Type B pancreatic cell (in vitro differentiated cells): ENCODE measurements around the gene DDX23. TPM values are rescaled to one million over a fixed set of nuclear protein-coding genes. Genes with fewer than 3 reads are reported as not detected.

ENCODE experiments used
- DNase-seq: peaks from one replicate; pipeline ENCODE4 v3.0.0; 2021; ENCODE audit warnings: mixed read lengths; ENCODE audit not compliant: unreplicated experiment; ENCODE audit errors: extremely low spot score
- H3K27ac Mint-ChIP-seq: 2 replicates; pipeline ENCODE4 v1.8.0; 2021; ENCODE audit warnings: mild to moderate bottlenecking, mixed read lengths
- H3K27me3 Mint-ChIP-seq: 2 replicates; pipeline ENCODE4 v1.8.0; 2021; ENCODE audit warnings: mixed read lengths
- H3K36me3 Mint-ChIP-seq: 2 replicates; pipeline ENCODE4 v1.8.0; 2021; ENCODE audit warnings: mixed read lengths
- H3K4me1 Mint-ChIP-seq: one replicate; pipeline ENCODE4 v1.8.0; 2021; ENCODE audit warnings: mixed read lengths; ENCODE audit not compliant: unreplicated experiment
- H3K4me3 Mint-ChIP-seq: 2 replicates; pipeline ENCODE4 v1.8.0; 2021; ENCODE audit warnings: mild to moderate bottlenecking, mixed read lengths
- H3K9me3 Mint-ChIP-seq: 2 replicates; pipeline ENCODE4 v1.8.0; 2021; ENCODE audit warnings: mixed read lengths
- total RNA-seq: library from RNA; stranded (reverse); gene quantifications from 2 replicates; pipeline ENCODE4 v1.2.1, GENCODE V29; 2021; ENCODE audit warnings: low replicate concordance
- TF ChIP-seq, protein P1 (sequence below): fragments of 200-600 bp; sonication (generic); conservative IDR thresholded peaks from 2 replicates; pipeline ENCODE4 v1.5.0; 2021; ENCODE audit warnings: antibody characterized with exemption, mild to moderate bottlenecking

The DDX23 gene
- total RNA-seq, 1 donor from 2014 or later = 104 TPM

DNA sequence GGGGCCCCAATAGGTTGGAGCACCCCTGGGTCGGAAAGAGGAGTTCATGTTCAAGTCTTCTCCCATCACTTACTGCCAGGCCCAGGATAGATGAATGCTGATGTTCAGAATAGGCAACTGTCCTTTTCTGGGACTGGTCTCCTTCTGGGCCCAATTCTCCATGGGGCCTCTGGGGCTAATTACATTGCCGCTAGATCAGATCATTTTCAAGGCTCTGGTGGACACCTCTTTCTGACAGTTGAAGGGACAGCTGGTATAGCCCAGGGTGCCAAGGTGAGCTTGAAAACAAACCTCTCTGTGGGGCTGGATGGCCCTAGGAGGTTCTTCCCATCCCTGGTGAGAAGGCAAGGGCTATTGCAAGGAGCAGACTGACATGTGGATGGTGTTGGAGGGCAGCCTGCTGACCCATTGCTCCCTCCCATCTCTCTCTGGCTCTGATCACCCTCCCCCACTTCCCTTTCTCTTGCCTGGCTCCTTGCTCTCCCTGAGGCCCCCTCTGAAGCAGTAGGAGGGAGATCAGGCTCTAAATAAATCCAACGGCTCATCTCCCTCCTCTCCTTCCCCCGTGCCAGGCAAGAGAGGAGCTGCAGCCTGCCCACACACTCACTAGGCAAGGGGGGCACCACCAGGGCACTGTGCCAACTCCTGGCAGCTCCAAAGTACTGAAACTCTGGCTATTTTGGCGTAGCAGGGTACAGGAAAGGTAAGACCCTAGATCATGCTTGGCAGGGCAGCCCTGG is 31.8 kb downstream of the DDX23 start:
- no peak for DNase-seq
- Mint-ChIP-seq H3K4me1 (peaks cover 25% of the 10 kb centered on the region), H3K27me3 (no peaks in the 10 kb centered on the region), H3K36me3 (peaks cover 4% of the 10 kb centered on the region), H3K9me3 (no peaks in the 10 kb centered on the region), H3K27ac (peak overlapping the region; percentile 31), H3K4me3 (peak overlapping the region; percentile 87)
- TF ChIP-seq, protein P1, sequence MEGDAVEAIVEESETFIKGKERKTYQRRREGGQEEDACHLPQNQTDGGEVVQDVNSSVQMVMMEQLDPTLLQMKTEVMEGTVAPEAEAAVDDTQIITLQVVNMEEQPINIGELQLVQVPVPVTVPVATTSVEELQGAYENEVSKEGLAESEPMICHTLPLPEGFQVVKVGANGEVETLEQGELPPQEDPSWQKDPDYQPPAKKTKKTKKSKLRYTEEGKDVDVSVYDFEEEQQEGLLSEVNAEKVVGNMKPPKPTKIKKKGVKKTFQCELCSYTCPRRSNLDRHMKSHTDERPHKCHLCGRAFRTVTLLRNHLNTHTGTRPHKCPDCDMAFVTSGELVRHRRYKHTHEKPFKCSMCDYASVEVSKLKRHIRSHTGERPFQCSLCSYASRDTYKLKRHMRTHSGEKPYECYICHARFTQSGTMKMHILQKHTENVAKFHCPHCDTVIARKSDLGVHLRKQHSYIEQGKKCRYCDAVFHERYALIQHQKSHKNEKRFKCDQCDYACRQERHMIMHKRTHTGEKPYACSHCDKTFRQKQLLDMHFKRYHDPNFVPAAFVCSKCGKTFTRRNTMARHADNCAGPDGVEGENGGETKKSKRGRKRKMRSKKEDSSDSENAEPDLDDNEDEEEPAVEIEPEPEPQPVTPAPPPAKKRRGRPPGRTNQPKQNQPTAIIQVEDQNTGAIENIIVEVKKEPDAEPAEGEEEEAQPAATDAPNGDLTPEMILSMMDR = no peak

DNA sequence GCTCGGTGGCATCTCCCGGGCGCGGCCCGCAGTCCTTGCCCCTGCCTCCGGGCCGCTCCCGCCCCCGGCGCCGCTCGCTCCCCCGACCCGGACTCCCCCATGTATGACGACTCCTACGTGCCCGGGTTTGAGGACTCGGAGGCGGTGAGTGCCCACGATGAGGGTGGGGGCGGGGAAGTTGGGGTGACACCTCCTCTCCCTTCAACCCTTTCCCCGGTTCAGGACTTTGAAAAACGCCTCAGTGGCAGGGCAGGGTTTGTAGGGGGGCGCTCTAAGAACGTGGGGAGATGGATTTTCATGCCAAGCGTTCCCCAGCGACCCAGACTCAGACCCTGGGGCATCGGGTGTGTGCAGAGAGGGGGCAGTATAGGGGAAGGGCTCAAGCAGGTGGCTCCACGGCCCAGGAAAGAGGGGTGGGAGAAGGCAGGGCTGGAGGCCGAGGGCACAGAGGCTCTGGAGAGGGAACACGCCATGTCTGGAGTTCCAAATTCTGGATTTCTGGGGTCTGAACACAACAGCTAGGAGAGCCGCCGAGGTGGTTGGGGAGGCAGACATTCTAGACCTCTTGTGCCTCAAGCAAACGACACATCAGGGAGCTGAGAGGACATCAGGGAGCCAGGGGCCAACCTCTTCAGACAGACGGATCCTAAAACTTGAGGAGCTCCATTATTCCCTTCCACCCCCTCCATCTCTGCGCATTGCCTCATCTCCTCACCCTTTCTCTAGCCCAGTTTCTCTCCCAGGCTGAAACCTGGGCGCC is 33.0 kb downstream of the DDX23 start:
- Mint-ChIP-seq H3K4me3 (peak overlapping the region; percentile 87), H3K27me3 (no peaks in the 10 kb centered on the region), H3K36me3 (no peaks in the 10 kb centered on the region), H3K27ac (peak overlapping the region; percentile 53), H3K9me3 (no peaks in the 10 kb centered on the region), H3K4me1 (peaks cover 25% of the 10 kb centered on the region)
- TF ChIP-seq, protein P1 = peak; percentile 35
- DNase-seq = no peak

DNA sequence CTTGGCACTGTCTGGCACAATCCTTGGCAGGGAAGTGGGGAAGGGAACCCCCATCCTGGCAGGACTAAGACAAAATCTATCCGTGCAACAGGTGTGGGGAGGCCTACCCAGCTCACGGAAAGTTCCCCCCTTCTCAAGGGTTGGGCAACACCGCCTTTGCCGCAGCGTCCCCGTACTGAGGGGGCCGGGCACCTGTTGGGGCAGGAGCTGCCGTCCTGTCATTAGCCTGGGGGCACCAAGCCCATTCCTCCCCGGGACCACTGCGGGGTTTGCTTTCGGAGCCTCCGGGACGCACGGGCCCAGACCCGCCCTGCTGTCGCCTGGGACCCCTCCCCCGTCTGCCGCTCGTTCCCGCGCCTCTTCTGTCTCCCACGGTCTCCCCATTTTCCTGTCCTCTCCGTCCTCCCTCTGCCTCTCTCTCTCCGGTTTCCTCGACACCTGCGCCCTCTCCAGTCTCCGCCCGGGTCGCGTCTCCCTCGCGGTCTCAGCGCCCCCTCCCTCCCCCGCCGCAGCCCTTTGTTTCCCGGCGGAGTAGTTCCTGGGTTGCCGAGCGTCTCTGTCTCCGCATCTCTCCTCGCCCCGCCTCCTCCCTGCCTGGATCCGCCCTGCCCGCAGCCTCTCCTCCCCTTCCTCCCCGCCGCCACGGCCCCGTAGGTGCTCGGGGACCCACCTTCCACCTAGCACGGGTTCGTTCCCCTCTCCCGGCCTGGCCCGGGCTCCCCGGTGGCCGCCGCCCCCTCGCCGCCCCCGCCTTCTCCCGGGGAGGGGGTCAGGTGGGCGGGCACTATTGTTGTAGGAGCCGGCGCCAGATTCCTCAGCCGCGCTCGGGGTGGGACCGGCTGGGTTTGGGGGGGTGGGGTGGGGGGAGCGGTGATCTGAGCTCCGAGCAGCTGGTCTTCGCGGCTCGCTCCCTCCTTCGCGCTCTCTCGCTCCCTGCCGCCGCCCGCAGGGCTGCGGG is 33.8 kb downstream of the DDX23 start, which contains the start of gene CACNB3:
CACNB3 (plus strand) TSS at position 624 of the 958 bp plus-strand sequence. CDS start 434 bp downstream, outside the sequence.
- TF ChIP-seq, protein P1 = no peak
- Mint-ChIP-seq H3K27me3 (no peaks in the 10 kb centered on the region), H3K4me1 (peaks cover 25% of the 10 kb centered on the region), H3K36me3 (no peaks in the 10 kb centered on the region), H3K4me3 (peak within 1 kb of the TSS; percentile 98), H3K9me3 (no peaks in the 10 kb centered on the region), H3K27ac (peak within 1 kb of the TSS; percentile 73)
- DNase-seq = peak; percentile 86

DNA sequence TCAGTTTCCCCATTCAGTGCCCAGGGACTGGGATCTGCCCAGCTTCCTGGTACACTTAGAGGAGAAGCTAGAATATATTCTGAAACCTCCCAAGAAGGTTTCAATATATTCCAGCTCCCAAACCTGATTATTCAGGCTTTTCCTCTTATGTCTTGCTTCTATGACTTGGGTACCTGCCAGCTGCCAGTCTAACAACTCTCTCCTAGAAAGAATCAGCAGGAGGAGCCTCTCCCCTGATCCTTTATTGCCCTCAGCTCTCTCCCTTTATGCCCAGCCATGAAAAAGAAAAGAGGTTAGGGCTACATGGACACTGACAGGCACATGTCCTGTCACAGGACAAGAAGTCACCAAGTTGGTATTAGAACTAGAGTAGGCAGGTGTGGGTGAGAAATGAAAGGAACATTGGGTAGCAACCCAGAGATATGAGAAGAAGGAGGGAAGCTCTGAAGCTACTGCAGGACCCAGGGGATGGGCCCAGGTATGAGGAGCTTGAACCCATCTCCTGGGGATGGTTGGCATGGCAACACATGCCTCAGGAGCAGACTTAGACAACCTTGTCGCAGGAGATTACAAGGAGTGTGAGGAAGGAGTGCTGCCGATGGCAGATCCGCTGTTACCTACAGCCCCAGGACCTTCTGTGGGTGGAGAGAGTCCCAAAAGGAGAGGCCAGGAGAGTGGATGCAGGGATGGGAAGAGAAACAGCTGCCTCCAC is 35.7 kb downstream of the DDX23 start:
- peak overlapping the region; percentile 94 for H3K27ac Mint-ChIP-seq
- TF ChIP-seq, protein P1 = no peak
- H3K4me3 Mint-ChIP-seq = peak overlapping the region; percentile 98
- DNase-seq = no peak
- no peaks in the 10 kb centered on the region for H3K9me3 Mint-ChIP-seq
- peaks cover 36% of the 10 kb centered on the region for H3K4me1 Mint-ChIP-seq
- no peaks in the 10 kb centered on the region for H3K36me3 Mint-ChIP-seq
- no peaks in the 10 kb centered on the region for H3K27me3 Mint-ChIP-seq
